ENCODE measurements around the gene RNASET2. TPM values are rescaled to one million over a fixed set of nuclear protein-coding genes. Genes with fewer than 3 reads are reported as not detected.

RNASET2 gene
- total RNA-seq, 1 donor from 2014 or later: 22.0 TPM

- peaks cover 9% of the 10 kb centered on the region for H3K4me1 ChIP-seq (ENCODE audit: insufficient read depth, low read length)
- DNase-seq (ENCODE audit: low read depth) (no peak), FAIRE-seq (no peak)
- no peaks in the 10 kb centered on the region for H3K9me3 ChIP-seq (ENCODE audit: insufficient read depth, low read depth, low read length)
- H4K20me1 ChIP-seq (ENCODE audit: insufficient read depth, low read length): no peaks in the 10 kb centered on the region
- Mint-ChIP-seq H3K36me3 (ENCODE audit: low read depth, unreplicated experiment) (no peaks in the 10 kb centered on the region), H3K4me1 (ENCODE audit: low read depth, unreplicated experiment) (peaks cover 21% of the 10 kb centered on the region), H3K27me3 (ENCODE audit: low read depth, unreplicated experiment) (peaks cover 12% of the 10 kb centered on the region), H3K9me3 (ENCODE audit: unreplicated experiment) (peaks cover 2% of the 10 kb centered on the region), H3K4me3 (ENCODE audit: unreplicated experiment) (no peak overlapping the region), H3K27ac (ENCODE audit: unreplicated experiment) (no peak overlapping the region)
- H3K27ac ChIP-seq (ENCODE audit: low read depth, low read length): no peak overlapping the region
- TF ChIP-seq EZH2 (IDR thresholded peaks at IDR 0.05; ENCODE audit: insufficient read depth, low read length): no peak
- TF ChIP-seq CTCF (IDR thresholded peaks at IDR 0.05; ENCODE audit: insufficient read depth, low read depth, low read length): no peak
- no peak overlapping the region for H3K4me3 ChIP-seq (ENCODE audit: insufficient read depth, low read depth, low read length)
- H3K36me3 ChIP-seq (ENCODE audit: insufficient read depth, low read length): no peaks in the 10 kb centered on the region
- no peaks in the 10 kb centered on the region for H3K79me2 ChIP-seq (ENCODE audit: insufficient read depth, low read length)
- no peak overlapping the region for H2AFZ ChIP-seq (ENCODE audit: low read depth, low read length)
- no peak overlapping the region for H3K9ac ChIP-seq (ENCODE audit: low read length)
- no peaks in the 10 kb centered on the region for H3K27me3 ChIP-seq (ENCODE audit: insufficient read depth, low read length)
- H3K4me2 ChIP-seq (ENCODE audit: low read length): no peak overlapping the region
Observed at GRCh38 chr6:166907871-166908806, 48.2 kb downstream of the RNASET2 start.

GRCh38 chr6:166907373-166907841 is 48.9 kb downstream of the RNASET2 start:
- FAIRE-seq (no peak), DNase-seq (ENCODE audit: low read depth) (no peak)
- no peak overlapping the region for H3K4me3 ChIP-seq (ENCODE audit: insufficient read depth, low read depth, low read length)
- TF ChIP-seq CTCF (IDR thresholded peaks at IDR 0.05; ENCODE audit: insufficient read depth, low read depth, low read length): no peak
- no peak for TF ChIP-seq EZH2 (IDR thresholded peaks at IDR 0.05; ENCODE audit: insufficient read depth, low read length)
- Mint-ChIP-seq H3K9me3 (ENCODE audit: unreplicated experiment) (peaks cover 2% of the 10 kb centered on the region), H3K4me1 (ENCODE audit: low read depth, unreplicated experiment) (peaks cover 24% of the 10 kb centered on the region), H3K36me3 (ENCODE audit: low read depth, unreplicated experiment) (no peaks in the 10 kb centered on the region), H3K27me3 (ENCODE audit: low read depth, unreplicated experiment) (peaks cover 12% of the 10 kb centered on the region), H3K27ac (ENCODE audit: unreplicated experiment) (no peak overlapping the region), H3K4me3 (ENCODE audit: unreplicated experiment) (no peak overlapping the region)
- H3K27ac ChIP-seq (ENCODE audit: low read depth, low read length): no peak overlapping the region
- no peaks in the 10 kb centered on the region for H3K36me3 ChIP-seq (ENCODE audit: insufficient read depth, low read length)
- H3K9ac ChIP-seq (ENCODE audit: low read length): no peak overlapping the region
- no peaks in the 10 kb centered on the region for H3K9me3 ChIP-seq (ENCODE audit: insufficient read depth, low read depth, low read length)
- no peak overlapping the region for H3K4me2 ChIP-seq (ENCODE audit: low read length)
- no peak overlapping the region for H2AFZ ChIP-seq (ENCODE audit: low read depth, low read length)
- no peaks in the 10 kb centered on the region for H3K79me2 ChIP-seq (ENCODE audit: insufficient read depth, low read length)
- peaks cover 9% of the 10 kb centered on the region for H3K4me1 ChIP-seq (ENCODE audit: insufficient read depth, low read length)
- H4K20me1 ChIP-seq (ENCODE audit: insufficient read depth, low read length): no peaks in the 10 kb centered on the region
- H3K27me3 ChIP-seq (ENCODE audit: insufficient read depth, low read length): no peaks in the 10 kb centered on the region

Data from astrocyte (in vitro differentiated cells and primary cell).